Activated gamma-delta T cell treated with anti-CD3 and anti-CD28 coated beads, Interleukin-2, amount 50 U/mL, for 16 hours (primary cell): ENCODE results near the gene SLC7A5.
"Not testable (repeated sequence)": the region's sequence is repeated elsewhere in the genome, so short reads cannot be mapped to it uniquely, and the experiment has no call there.

Source experiments
- DNase-seq: peaks from one replicate; pipeline ENCODE4 v3.0.0-alpha.2; 2020; ENCODE audit warnings: low read depth

The SLC7A5 gene

DNA sequence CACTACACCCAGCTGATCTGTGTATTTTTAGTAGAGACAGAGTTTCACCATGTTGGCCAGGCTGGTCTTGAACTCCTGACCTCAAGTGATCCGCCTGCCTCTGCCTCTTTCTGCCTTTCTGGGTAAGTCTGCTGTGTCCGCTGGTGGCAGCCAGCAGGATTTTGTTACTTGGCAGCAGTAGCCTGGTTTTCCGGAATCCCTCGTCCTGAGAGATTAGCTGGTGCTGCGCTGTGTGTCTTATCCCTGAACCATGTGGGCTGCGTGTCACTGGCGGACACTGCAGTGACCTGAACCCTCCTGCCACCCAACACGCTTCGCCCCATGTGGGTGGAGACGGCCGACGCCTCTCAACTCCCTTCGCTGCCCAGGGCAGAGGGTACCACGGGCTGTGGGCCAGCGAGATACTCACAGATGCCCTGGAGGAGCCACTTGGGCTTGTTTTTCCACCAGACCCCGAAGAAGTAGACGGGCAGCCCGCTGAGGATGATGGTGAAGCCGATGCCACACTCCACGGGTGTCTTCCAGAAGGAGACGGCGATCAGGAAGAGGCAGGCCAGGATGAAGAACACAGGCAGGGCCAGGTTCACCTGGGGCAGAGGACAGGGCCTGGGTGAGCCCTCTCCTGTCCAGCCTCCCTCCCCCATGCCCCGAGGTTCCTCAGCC lies 35.2 kb downstream of the SLC7A5 start:
- no peak for DNase-seq

DNA sequence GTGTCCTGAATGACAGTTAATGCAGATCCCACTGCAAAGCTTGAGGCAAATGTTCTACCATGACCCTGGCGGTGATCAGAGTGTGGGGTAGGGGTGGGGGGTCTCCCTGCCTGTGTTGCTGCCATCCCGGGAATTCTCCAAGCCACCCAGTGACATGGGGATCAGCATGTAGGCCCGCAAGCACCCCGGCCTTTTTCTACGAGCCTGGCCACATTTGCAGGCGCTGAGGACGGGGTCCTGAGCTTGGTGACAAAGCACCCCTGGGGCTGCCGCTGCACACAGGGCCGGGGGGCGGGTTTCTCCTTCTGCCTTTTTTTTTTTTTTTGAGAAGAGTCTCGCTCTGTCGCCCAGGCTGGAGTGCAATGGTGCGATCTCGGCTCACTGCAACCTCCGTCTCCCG lies 35.8 kb downstream of the SLC7A5 start:
- DNase-seq, result no peak

- no peak for DNase-seq
Measured at GRCh38 chr16:87832741-87833502, 36.4 kb downstream of the SLC7A5 start.

DNA sequence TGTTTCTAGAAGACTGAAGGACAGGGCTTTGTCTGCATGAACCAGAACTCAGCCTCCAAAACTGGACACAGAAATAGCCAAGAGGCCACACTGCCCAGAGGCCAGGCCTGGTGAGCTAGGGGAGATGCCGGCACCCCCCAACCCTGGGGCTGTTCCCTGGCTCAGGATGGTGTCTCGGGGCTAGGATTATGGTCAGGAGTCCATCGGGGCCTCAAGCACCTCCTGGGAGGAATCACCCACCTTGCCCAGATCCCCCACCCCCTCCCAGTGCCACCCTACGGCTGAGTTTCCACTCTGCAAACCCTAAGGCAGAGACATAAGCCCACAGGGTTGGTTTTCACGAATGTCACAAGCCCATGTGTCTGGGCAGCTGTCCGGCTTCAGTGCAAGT lies 37.2 kb downstream of the SLC7A5 start:
- no peak for DNase-seq

DNA sequence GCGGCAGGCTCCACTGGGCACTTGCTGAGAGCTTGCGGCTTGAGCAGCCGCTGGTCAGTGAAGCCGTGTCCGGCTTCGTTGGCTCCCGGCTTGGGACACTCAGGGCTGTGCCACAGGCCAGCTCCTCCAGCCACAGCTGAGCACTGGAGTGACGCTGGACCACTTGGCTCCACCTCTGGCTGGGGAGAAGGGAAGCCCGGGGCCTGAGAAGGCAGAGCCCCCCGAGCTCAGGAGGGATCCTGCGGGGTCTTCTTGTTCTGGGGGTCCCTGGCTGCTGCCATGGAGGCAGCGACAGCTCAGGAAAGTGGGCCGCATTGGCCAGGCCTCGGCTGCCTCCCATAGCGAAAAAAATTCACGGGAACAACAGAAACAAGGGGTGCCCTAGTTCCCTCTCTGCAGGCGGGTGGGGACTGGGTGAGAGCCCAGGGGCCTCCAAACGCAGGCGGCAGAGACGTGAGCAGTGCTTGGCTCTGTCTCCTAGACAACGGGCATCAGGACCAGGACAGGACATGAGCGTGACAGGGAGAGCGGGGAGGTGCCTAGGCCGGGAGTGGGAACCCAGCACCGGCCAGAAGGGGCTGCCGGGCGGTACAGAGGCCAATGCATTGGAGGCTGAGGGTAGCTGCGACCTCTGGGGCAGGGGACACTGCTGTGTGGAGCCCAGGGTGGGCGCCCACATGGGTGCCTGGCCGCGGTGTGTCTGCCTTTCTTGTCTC lies 37.7 kb downstream of the SLC7A5 start:
- no peak for DNase-seq

GRCh38 chr16:87830673-87831420 lies 38.5 kb downstream of the SLC7A5 start:
- DNase-seq, result no peak

DNA sequence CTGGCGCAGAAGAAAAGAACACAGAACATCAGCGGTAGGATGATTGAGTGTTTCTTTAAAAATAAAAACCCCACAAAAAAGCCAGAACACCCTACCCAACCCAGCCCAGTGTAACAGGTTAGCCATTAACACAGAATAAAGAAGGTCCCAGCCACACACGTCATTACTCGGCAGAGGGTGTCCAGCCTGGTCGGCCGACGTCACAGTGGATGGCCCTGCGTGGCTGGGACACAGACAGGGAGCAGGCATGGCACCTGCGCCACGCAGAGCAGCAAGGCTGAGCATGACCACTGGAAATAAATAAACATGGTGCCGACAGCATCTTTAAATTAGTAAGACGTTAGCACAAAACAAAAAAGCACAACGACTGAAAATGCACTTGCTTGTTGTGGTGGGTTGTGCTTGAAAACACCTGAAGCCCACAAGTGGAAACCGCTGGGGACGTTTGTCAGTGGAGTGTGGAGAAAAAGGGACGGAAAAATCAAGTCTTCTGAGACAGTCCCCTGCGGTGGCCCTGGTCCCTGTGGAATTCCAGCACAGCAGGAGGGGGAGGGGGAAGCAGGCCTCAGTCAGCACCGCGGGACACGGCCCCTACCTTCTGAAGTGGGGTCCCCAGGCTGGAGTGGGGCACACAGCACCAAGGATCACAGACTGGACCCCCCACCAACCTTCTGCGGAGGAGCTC lies 39.2 kb downstream of the SLC7A5 start:
- DNase-seq, result no peak

DNA sequence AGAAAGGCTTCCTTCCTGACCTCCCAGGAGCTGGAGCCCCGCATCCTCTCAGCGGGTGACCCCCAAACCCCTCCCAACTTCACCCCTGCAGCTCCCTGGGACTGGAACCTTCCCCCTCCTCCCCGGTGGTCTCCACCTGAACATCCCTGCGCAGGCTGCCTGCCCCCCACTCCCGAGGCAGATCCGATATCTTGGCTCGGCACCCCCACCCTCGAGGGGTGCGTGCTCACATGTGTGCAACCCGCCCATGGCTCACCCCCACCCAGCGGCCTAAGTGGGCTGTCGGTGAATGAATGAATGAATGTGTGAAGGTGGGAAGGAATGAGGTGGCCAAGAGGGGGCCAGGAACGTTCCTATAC lies 39.7 kb downstream of the SLC7A5 start:
- no peak for DNase-seq

- DNase-seq, result no peak
Measured at GRCh38 chr16:87828907-87829621, 40.2 kb downstream of the SLC7A5 start.

- no peak for DNase-seq
Measured at GRCh38 chr16:87828071-87828906, 41.0 kb downstream of the SLC7A5 start.

GRCh38 chr16:87827588-87827915 lies 41.8 kb downstream of the SLC7A5 start:
- DNase-seq, result not testable (repeated sequence)

DNA sequence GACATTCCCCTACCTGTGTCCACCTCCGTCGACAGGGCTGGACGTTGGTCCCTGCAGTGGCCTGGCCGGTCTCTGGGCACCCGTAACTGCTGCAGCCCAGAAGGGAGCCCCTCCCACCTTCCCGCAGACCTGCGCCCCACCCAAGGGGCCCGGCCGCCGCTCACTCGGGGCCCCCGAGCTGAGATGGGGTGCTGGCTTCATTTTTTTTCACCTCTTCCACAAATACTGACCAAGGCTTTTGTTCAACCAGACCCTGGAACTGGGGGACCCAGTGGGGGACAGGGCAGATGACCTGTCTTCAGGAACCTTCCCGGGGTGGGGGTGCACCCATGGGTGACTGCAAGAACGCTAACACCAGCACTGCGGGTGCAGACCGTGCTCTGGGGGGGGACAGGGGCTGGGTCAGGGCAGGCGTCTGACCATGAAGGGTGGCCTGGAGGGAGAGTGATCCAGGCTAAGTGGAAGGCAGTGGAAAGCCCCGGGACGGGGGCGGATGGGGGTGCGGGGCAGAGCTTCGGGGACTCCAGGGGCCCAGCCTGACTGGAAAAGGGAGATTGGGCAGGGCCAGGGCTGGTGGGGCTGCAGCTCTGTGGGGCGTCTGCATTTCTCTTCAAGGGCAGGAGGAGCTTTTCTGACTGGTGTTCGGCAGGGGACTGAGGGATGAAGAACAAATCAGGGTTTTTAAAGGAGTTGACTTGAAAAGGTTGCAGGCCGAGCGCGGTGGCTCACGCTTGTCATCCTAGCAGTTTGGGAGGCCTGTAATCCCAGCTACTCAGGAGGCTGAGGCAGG lies 42.3 kb downstream of the SLC7A5 start:
- no peak for DNase-seq

DNA sequence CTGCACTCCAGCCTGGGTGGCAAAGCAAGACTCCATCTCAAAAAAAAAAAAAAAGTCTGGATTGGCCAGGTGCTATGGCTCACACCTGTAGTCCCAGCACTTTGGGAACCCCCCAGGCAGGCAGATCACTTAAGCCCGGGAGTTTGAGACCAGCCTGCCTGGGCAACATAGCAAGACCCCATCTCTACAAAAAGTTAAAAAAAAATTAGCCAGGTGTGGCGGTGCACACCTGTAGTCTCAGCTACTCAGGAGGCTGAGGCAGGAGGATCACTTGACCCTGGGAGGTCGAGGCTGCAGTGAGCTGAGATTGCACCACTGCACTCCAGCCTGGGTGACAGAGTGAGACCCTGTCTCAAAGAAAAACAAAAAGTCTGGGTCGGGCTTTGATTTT lies 42.9 kb downstream of the SLC7A5 start:
- not testable (repeated sequence) for DNase-seq

GRCh38 chr16:87825842-87826120 lies 43.5 kb downstream of the SLC7A5 start:
- DNase-seq, result not testable (repeated sequence)

- DNase-seq, result no peak
Measured at GRCh38 chr16:87824991-87825841, 44.1 kb downstream of the SLC7A5 start.

- DNase-seq, result no peak
Measured at GRCh38 chr16:87824016-87824990, 45.0 kb downstream of the SLC7A5 start.

DNA sequence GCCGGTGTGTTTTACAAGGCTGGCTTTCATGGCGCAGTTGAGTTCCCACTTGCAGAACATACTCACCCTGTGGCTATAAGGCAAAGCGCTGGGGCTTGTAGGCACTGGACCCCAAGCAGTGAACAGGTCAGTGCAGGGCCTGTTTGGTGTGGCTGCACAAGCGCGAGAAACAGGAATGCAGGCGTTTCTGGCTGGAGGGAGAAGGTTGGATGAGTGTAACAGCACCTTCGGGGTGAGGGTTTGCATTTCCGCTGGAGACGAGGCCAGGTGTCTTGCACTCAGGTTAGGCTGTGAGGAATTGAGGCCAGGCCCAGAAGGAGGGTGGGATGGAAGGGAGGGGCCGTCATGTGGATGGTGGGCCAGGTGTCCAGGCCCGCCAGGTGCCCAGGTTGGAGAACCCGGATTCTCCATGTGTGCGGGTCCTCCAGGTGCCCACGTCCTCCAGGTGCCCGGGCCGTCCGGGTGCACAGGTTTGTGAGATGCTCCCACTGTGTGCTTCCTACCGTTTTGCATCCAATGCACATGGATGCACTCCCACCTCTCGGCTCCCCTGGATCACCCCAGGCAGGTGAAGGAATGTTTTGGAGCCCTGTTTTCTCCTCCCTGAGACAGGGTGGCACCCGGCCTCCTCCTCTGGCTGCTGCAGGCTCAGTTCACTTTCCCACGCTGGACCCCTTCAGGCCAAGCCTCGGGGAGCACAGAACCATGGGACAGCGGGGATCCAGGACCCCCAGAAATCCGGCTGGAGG lies 46.0 kb downstream of the SLC7A5 start:
- DNase-seq, result no peak
